Dermis lymphatic vessel endothelial cell (primary cell): ENCODE data around the gene PPFIA3. TPM values are rescaled to one million over a fixed set of nuclear protein-coding genes. Genes with fewer than 3 reads are reported as not detected.

Experiments
- total RNA-seq: library from RNA; depleted of rRNA; stranded (reverse); fragments of >200 nt; gene quantifications from 2 replicates; pipeline ENCODE4 v1.2.1, GENCODE V29; 2014

The PPFIA3 gene
- total RNA-seq: 6.6 and 8.0 TPM in 2 replicates

GRCh38 chr19:49119411-49120324, at the start of gene PPFIA3:
PPFIA3 (plus strand) TSS chr19:49119544; CDS start chr19:49127874, 8,330 bp downstream.

GRCh38 chr19:49085020-49085867, 34.1 kb upstream of the PPFIA3 start, which contains the start of gene SNRNP70:
SNRNP70 (plus strand) TSS chr19:49085451; CDS start chr19:49086415, 964 bp downstream.

GRCh38 chr19:49113762-49114629, 5.3 kb upstream of the PPFIA3 start, which contains the start of gene LIN7B:
LIN7B (plus strand) TSS chr19:49114370; CDS start chr19:49114405, 35 bp downstream.

DNA sequence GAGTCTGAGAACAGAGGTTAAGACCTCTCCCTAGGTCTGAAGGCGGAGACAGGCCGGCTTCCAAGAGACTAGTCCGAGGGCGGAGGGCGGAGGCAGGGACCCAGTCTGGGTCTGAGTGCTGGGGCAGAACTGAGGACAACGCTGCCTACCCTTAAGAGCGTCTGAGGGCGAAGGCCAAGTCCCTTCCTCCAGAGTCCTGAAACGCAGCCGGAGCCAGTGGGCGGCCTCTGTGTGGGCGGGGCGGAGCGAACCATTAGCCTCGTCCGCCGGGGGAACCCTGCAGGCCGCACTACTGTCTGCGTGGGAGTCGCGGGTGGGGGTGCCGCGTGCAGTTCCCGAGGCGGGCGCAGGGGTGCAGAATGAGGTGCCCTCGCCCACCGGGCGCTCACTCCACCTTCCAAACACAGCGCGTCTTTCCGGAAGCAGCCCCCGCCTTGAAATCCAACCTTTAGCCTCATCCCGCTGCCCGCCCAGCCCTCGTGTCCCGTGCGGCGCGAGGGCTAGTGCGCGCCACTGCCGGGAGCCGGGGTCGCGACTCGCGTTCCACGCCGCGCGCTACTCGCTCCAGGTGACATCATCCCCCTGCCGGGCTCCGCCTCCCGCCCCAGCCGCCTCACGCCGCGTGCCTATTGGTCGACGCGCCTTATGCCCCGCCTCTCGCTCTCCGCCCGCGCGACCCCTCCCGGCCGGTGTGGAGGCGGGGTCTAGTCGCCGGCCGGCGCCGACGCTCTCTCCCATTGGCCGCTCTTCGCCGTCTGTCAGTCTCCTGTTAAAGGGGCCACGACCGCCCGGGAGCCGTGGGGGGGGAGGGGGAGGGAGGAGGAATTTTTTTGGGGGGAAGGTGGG, 556 bp upstream of the PPFIA3 start, which contains the start of gene C19orf73:
TSS of gene C19orf73 (minus strand) at position 579 of the 846 bp plus-strand sequence. CDS start at position 458, 121 bp downstream.

GRCh38 chr19:49155005-49155819, 35.9 kb downstream of the PPFIA3 start, which contains the start of gene HRC:
HRC (minus strand) TSS chr19:49155396; CDS start chr19:49155237, 159 bp downstream.

GRCh38 chr19:49157445-49158224, 38.3 kb downstream of the PPFIA3 start, which contains the start of gene TRPM4:
TRPM4 (plus strand) TSS chr19:49157792; CDS start chr19:49157867, 75 bp downstream.

Other genes starting within 250 kb of the PPFIA3 start
- 34.9 and 52.9 TPM in 2 replicates for gene PPP1R15A, start 247.1 kb upstream of the PPFIA3 start, total RNA-seq
- 0.09 and 0.11 TPM in 2 replicates for gene TULP2, start 220.8 kb upstream of the PPFIA3 start, total RNA-seq
- gene NUCB1, start 219.2 kb upstream of the PPFIA3 start, total RNA-seq: 142 and 143 TPM in 2 replicates
- gene DHDH, start 185.8 kb upstream of the PPFIA3 start, total RNA-seq: not detected in 2 replicates
- 71.3 and 87.3 TPM in 2 replicates for gene BAX, start 164.7 kb upstream of the PPFIA3 start, total RNA-seq
- 786 and 994 TPM in 2 replicates for gene FTL, start 154.2 kb upstream of the PPFIA3 start, total RNA-seq
- gene GYS1, start 126.2 kb upstream of the PPFIA3 start, total RNA-seq: 13.4 and 13.8 TPM in 2 replicates
- gene RUVBL2, start 125.7 kb upstream of the PPFIA3 start, total RNA-seq: 106 and 141 TPM in 2 replicates
- gene LHB, start 102.5 kb upstream of the PPFIA3 start, total RNA-seq: 0.17 and 0.22 TPM in 2 replicates
- not detected in 2 replicates for gene CGB3, start 95.2 kb upstream of the PPFIA3 start, total RNA-seq
- not detected in 2 replicates for gene CGB2, start 87.7 kb upstream of the PPFIA3 start, total RNA-seq
- gene CGB1, start 82.6 kb upstream of the PPFIA3 start, total RNA-seq: not detected in 2 replicates
- gene CGB5, start 75.7 kb upstream of the PPFIA3 start, total RNA-seq: not detected in 2 replicates
- gene CGB8, start 70.4 kb upstream of the PPFIA3 start, total RNA-seq: not detected in 2 replicates
- gene CGB7, start 61.8 kb upstream of the PPFIA3 start, total RNA-seq: not detected in 2 replicates
- gene NTF4, start 54.7 kb upstream of the PPFIA3 start, total RNA-seq: not detected in 2 replicates
- under 0.01 TPM in 1 of 2 replicates, not detected in the other for gene KCNA7, start 46.8 kb upstream of the PPFIA3 start, total RNA-seq
- gene SNRNP70, start 34.1 kb upstream of the PPFIA3 start, total RNA-seq: 149 and 151 TPM in 2 replicates
- gene LIN7B, start 5.2 kb upstream of the PPFIA3 start, total RNA-seq: 1.2 and 2.8 TPM in 2 replicates
- gene C19orf73, start 401 bp upstream of the PPFIA3 start, total RNA-seq: 0.43 TPM in 2 replicates
- gene HRC, start 35.9 kb downstream of the PPFIA3 start, total RNA-seq: under 0.01 TPM in 1 of 2 replicates, not detected in the other
- gene TRPM4, start 38.2 kb downstream of the PPFIA3 start, total RNA-seq: 16.2 and 17.2 TPM in 2 replicates
- 0.43 and 0.52 TPM in 2 replicates for gene SLC6A16, start 205.6 kb downstream of the PPFIA3 start, total RNA-seq
- not detected in 2 replicates for gene CD37, start 215.9 kb downstream of the PPFIA3 start, total RNA-seq
- 61.4 and 79.1 TPM in 2 replicates for gene TEAD2, start 242.9 kb downstream of the PPFIA3 start, total RNA-seq
- gene DKKL1, start 244.3 kb downstream of the PPFIA3 start, total RNA-seq: 0.34 and 0.43 TPM in 2 replicates